Measurements from ENCODE around the gene PSORS1C1. TPM values are rescaled to one million over a fixed set of nuclear protein-coding genes. Genes with fewer than 3 reads are reported as not detected.
A peak's percentile ranks its signal among the peaks of the same experiment; 100 is the strongest.

PSORS1C1 gene
- total and polyA plus RNA-seq, 7 experiments from 2014 or later = not detected

- no peaks in the 10 kb centered on the region for H3K27me3 ChIP-seq (ENCODE audit: control insufficient read depth in 2 of 2, insufficient read depth in 2 of 2, low read length in 2 of 2)
- no peak for DNase-seq
- ChIA-PET POLR2A (no interaction called here), CTCF (no interaction called here)
- H3K4me1 ChIP-seq (ENCODE audit: control insufficient read depth in 2 of 2, insufficient read depth in 2 of 2, low read length in 2 of 2) = peaks cover 2 to 3% of the 10 kb centered on the region in 2 donors
- intact Hi-C loops (cut with micrococcal nuclease) = no loop called here
- H3K36me3 ChIP-seq (ENCODE audit: control insufficient read depth in 2 of 3, insufficient read depth in 3 of 3, low read length in 3 of 3) = no peaks in the 10 kb centered on the region
- H3K4me1 Mint-ChIP-seq = peaks cover 0 to 3% (median 3%) of the 10 kb centered on the region in 7 donors
- peak overlapping the region in 3 of 9 donors; percentile 10 to 41 (median 29) for H3K27ac Mint-ChIP-seq
- no peak overlapping the region for H3K27ac ChIP-seq (ENCODE audit: low read depth, low read length)
- H3K4me3 ChIP-seq (ENCODE audit: low read length) = no peak overlapping the region
- no peak overlapping the region for H3K4me3 Mint-ChIP-seq
- H3K9me3 Mint-ChIP-seq = no peaks in the 10 kb centered on the region
- H3K27me3 Mint-ChIP-seq = peaks cover 0 to 2% (median 0%) of the 10 kb centered on the region in 5 donors
- no peak for ATAC-seq
- no peaks in the 10 kb centered on the region for H3K9me3 ChIP-seq (ENCODE audit: control insufficient read depth in 2 of 3, low read length in 3 of 3)
- H3K36me3 Mint-ChIP-seq = no peaks in the 10 kb centered on the region
These were observed 40.2 kb upstream of the PSORS1C1 start for GRCh38 chr6:31074401-31074800.

DNA sequence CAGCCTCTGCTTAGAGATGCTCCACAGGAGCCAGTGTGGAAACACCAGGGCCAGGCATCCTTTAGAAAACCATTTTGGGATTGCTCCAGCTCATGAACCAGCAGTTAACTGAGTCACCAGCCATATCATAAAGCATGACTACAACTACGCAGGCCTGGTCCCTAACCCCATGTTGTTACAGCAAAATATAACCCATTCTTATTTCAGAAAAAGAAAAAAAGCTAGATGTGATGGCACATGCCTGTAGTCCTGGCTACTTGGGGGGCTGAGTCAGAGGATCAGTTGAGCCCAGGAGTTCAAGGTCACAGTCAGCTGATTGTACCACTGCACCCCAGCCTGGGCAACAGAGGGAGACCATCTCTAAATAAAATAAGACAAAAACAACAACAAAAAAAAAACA, 39.1 kb upstream of the PSORS1C1 start:
- no peak overlapping the region for H3K27ac Mint-ChIP-seq
- ChIA-PET POLR2A (no interaction called here), CTCF (interaction anchor here (0.8 to 1.0 kb wide), 2 partner anchors 16 to 397 kb away, joined by 3 read pairs; no protein-coding TSS in a partner anchor)
- ATAC-seq (no peak), DNase-seq (no peak)
- H3K4me3 Mint-ChIP-seq = no peak overlapping the region
- no peaks in the 10 kb centered on the region for H3K9me3 Mint-ChIP-seq
- intact Hi-C loops (cut with micrococcal nuclease) = no loop called here
- Histone ChIP-seq H3K4me1 (ENCODE audit: control insufficient read depth in 2 of 2, insufficient read depth in 2 of 2, low read length in 2 of 2) (peaks cover 5 to 6% of the 10 kb centered on the region in 2 donors), H3K4me3 (ENCODE audit: low read length) (no peak overlapping the region), H3K36me3 (ENCODE audit: control insufficient read depth in 2 of 3, insufficient read depth in 3 of 3, low read length in 3 of 3) (no peaks in the 10 kb centered on the region), H3K9me3 (ENCODE audit: control insufficient read depth in 2 of 3, low read length in 3 of 3) (no peaks in the 10 kb centered on the region), H3K27me3 (ENCODE audit: control insufficient read depth in 2 of 2, insufficient read depth in 2 of 2, low read length in 2 of 2) (no peaks in the 10 kb centered on the region), H3K27ac (ENCODE audit: low read depth, low read length) (no peak overlapping the region)
- peaks cover 4 to 9% (median 8%) of the 10 kb centered on the region in 7 donors for H3K4me1 Mint-ChIP-seq
- no peaks in the 10 kb centered on the region for H3K36me3 Mint-ChIP-seq
- H3K27me3 Mint-ChIP-seq = peaks cover 0 to 7% (median 0%) of the 10 kb centered on the region in 5 donors

GRCh38 chr6:31076611-31077010, 38.0 kb upstream of the PSORS1C1 start:
- H3K27ac Mint-ChIP-seq = no peak overlapping the region
- no peaks in the 10 kb centered on the region for H3K36me3 Mint-ChIP-seq
- no peak overlapping the region for H3K27ac ChIP-seq (ENCODE audit: low read depth, low read length)
- no peak overlapping the region for H3K4me3 Mint-ChIP-seq
- ATAC-seq (no peak), DNase-seq (no peak)
- no peaks in the 10 kb centered on the region for H3K9me3 Mint-ChIP-seq
- H3K4me1 ChIP-seq (ENCODE audit: control insufficient read depth in 2 of 2, insufficient read depth in 2 of 2, low read length in 2 of 2) = peaks cover 5 to 6% of the 10 kb centered on the region in 2 donors
- H3K36me3 ChIP-seq (ENCODE audit: control insufficient read depth in 2 of 3, insufficient read depth in 3 of 3, low read length in 3 of 3) = no peaks in the 10 kb centered on the region
- POLR2A ChIA-PET = no interaction called here
- H3K27me3 Mint-ChIP-seq = peaks cover 0 to 12% (median 0%) of the 10 kb centered on the region in 5 donors
- H3K4me1 Mint-ChIP-seq = peaks cover 4 to 9% (median 8%) of the 10 kb centered on the region in 7 donors
- intact Hi-C loops (cut with micrococcal nuclease) = no loop called here
- H3K9me3 ChIP-seq (ENCODE audit: control insufficient read depth in 2 of 3, low read length in 3 of 3) = no peaks in the 10 kb centered on the region
- H3K4me3 ChIP-seq (ENCODE audit: low read length) = no peak overlapping the region
- CTCF ChIA-PET = no interaction called here
- H3K27me3 ChIP-seq (ENCODE audit: control insufficient read depth in 2 of 2, insufficient read depth in 2 of 2, low read length in 2 of 2) = no peaks in the 10 kb centered on the region

- peak overlapping the region; percentile 37 to 81 (median 66) for H3K4me3 Mint-ChIP-seq
- DNase-seq = peak; percentile 34 to 77 (median 72)
- no peaks in the 10 kb centered on the region for H3K36me3 Mint-ChIP-seq
- peaks cover 0 to 26% (median 0%) of the 10 kb centered on the region in 5 donors for H3K27me3 Mint-ChIP-seq
- H3K9me3 ChIP-seq (ENCODE audit: control insufficient read depth in 2 of 3, low read length in 3 of 3) = no peaks in the 10 kb centered on the region
- H3K4me1 ChIP-seq (ENCODE audit: control insufficient read depth in 2 of 2, insufficient read depth in 2 of 2, low read length in 2 of 2) = peaks cover 5 to 6% of the 10 kb centered on the region in 2 donors
- CTCF ChIA-PET = interaction anchor here (0.6 to 3.4 kb wide), 27 partner anchors 10 to 596 kb away, joined by 3 to 28 read pairs (median 5); partner anchors contain the start of gene VARS2
- no peaks in the 10 kb centered on the region for H3K27me3 ChIP-seq (ENCODE audit: control insufficient read depth in 2 of 2, insufficient read depth in 2 of 2, low read length in 2 of 2)
- no peaks in the 10 kb centered on the region for H3K9me3 Mint-ChIP-seq
- peak overlapping the region in 4 of 9 donors; percentile 19 to 42 (median 28) for H3K27ac Mint-ChIP-seq
- POLR2A ChIA-PET = interaction anchor here (0.5 to 1.3 kb wide), 6 partner anchors 13 to 462 kb away, joined by 3 to 7 read pairs (median 5); partner anchors contain the start of gene VARS2
- H3K27ac ChIP-seq (ENCODE audit: low read depth, low read length) = no peak overlapping the region
- H3K36me3 ChIP-seq (ENCODE audit: control insufficient read depth in 2 of 3, insufficient read depth in 3 of 3, low read length in 3 of 3) = no peaks in the 10 kb centered on the region
- H3K4me3 ChIP-seq (ENCODE audit: low read length) = peak overlapping the region; percentile 21
- intact Hi-C loops (cut with micrococcal nuclease) = loop anchor here (1.0 to 10.0 kb wide), 7 partner anchors 36 to 597 kb away; partner anchors contain the start of genes FLOT1 (in 1 of the 2), IER3 (in 1 of the 2) and VARS2 (in 1 of the 2)
- ATAC-seq = peak; percentile 93
- peaks cover 6 to 9% (median 8%) of the 10 kb centered on the region in 7 donors for H3K4me1 Mint-ChIP-seq
These were observed 34.8 kb upstream of the PSORS1C1 start for GRCh38 chr6:31079656-31080261.

- Mint-ChIP-seq H3K4me1 (peaks cover 6 to 11% (median 9%) of the 10 kb centered on the region in 7 donors), H3K27ac (no peak overlapping the region), H3K27me3 (peaks cover 0 to 33% (median 0%) of the 10 kb centered on the region in 5 donors), H3K4me3 (no peak overlapping the region), H3K9me3 (no peaks in the 10 kb centered on the region), H3K36me3 (no peaks in the 10 kb centered on the region)
- intact Hi-C loops (cut with micrococcal nuclease) = loop anchor here in 1 of 2 donors (10.0 kb wide), 1 partner anchor 337 kb away; the partner anchor contains the start of genes FLOT1 and IER3
- CTCF ChIA-PET = interaction anchor here (0.7 to 2.4 kb wide), 6 partner anchors 12 to 1822 kb away, joined by 3 to 6 read pairs (median 4); no protein-coding TSS in a partner anchor
- H3K36me3 ChIP-seq (ENCODE audit: control insufficient read depth in 2 of 3, insufficient read depth in 3 of 3, low read length in 3 of 3) = no peaks in the 10 kb centered on the region
- peaks cover 5 to 6% of the 10 kb centered on the region in 2 donors for H3K4me1 ChIP-seq (ENCODE audit: control insufficient read depth in 2 of 2, insufficient read depth in 2 of 2, low read length in 2 of 2)
- DNase-seq = no peak
- H3K27me3 ChIP-seq (ENCODE audit: control insufficient read depth in 2 of 2, insufficient read depth in 2 of 2, low read length in 2 of 2) = no peaks in the 10 kb centered on the region
- no peak overlapping the region for H3K27ac ChIP-seq (ENCODE audit: low read depth, low read length)
- H3K4me3 ChIP-seq (ENCODE audit: low read length) = no peak overlapping the region
- ATAC-seq = no peak
- POLR2A ChIA-PET = interaction anchor here (0.7 kb wide), 1 partner anchor 259 kb away, joined by 3 read pairs; no protein-coding TSS in a partner anchor
- no peaks in the 10 kb centered on the region for H3K9me3 ChIP-seq (ENCODE audit: control insufficient read depth in 2 of 3, low read length in 3 of 3)
These were observed 32.7 kb upstream of the PSORS1C1 start for GRCh38 chr6:31081872-31082271.

- peaks cover 5 to 6% of the 10 kb centered on the region in 2 donors for H3K4me1 ChIP-seq (ENCODE audit: control insufficient read depth in 2 of 2, insufficient read depth in 2 of 2, low read length in 2 of 2)
- CTCF ChIA-PET = interaction anchor here (0.8 to 2.4 kb wide), 3 partner anchors 9 to 340 kb away, joined by 4 to 6 read pairs (median 5); no protein-coding TSS in a partner anchor
- H3K27ac ChIP-seq (ENCODE audit: low read depth, low read length) = no peak overlapping the region
- no peaks in the 10 kb centered on the region for H3K36me3 Mint-ChIP-seq
- H3K36me3 ChIP-seq (ENCODE audit: control insufficient read depth in 2 of 3, insufficient read depth in 3 of 3, low read length in 3 of 3) = no peaks in the 10 kb centered on the region
- no peak overlapping the region for H3K4me3 ChIP-seq (ENCODE audit: low read length)
- H3K4me3 Mint-ChIP-seq = no peak overlapping the region
- H3K27me3 Mint-ChIP-seq = peaks cover 0 to 40% (median 0%) of the 10 kb centered on the region in 5 donors
- POLR2A ChIA-PET = no interaction called here
- no peaks in the 10 kb centered on the region for H3K9me3 Mint-ChIP-seq
- peak in 4 of 9 donors; percentile 17 to 35 (median 28) for DNase-seq
- H3K27me3 ChIP-seq (ENCODE audit: control insufficient read depth in 2 of 2, insufficient read depth in 2 of 2, low read length in 2 of 2) = no peaks in the 10 kb centered on the region
- peaks cover 13 to 20% (median 16%) of the 10 kb centered on the region in 7 donors for H3K4me1 Mint-ChIP-seq
- intact Hi-C loops (cut with micrococcal nuclease) = loop anchor here in 1 of 2 donors (10.0 kb wide), 1 partner anchor 339 kb away; the partner anchor contains the start of genes FLOT1 and IER3
- no peaks in the 10 kb centered on the region for H3K9me3 ChIP-seq (ENCODE audit: control insufficient read depth in 2 of 3, low read length in 3 of 3)
- no peak overlapping the region for H3K27ac Mint-ChIP-seq
- ATAC-seq = no peak
These were observed 30.8 kb upstream of the PSORS1C1 start for GRCh38 chr6:31083742-31084354.

All from naive thymus-derived CD4-positive, alpha-beta T cell (primary cell).